Gastroesophageal sphincter (tissue), 4 donors: ENCODE data around the gene PRM1. TPM values are rescaled to one million over a fixed set of nuclear protein-coding genes. Genes with fewer than 3 reads are reported as not detected.

Experiments
- ATAC-seq: fragments of 150-250 bp; one replicate; pipeline ENCODE4 v1.9.1; 2016; ENCODE audit warnings: mild to moderate bottlenecking, moderate library complexity
- H3K27ac ChIP-seq, 4 donors: fragments of 200-600 bp; sonication (generic) in 3 of 4; 1 replicate in 3 of 4; 2 replicates in 1 of 4; pipeline ENCODE4 v1.5.1; 2016 to 2019
- H3K27me3 ChIP-seq: fragments of 200-600 bp; sonication (generic); one replicate; pipeline ENCODE4 v1.5.1; 2019
- H3K36me3 ChIP-seq, 2 donors: fragments of 200-600 bp; sonication (generic); one replicate each; pipeline ENCODE4 v1.5.1; 2019; ENCODE audit warnings: control low read depth in 1 of 2
- H3K4me1 ChIP-seq, 3 donors: fragments of 200-600 bp; sonication (generic); 1 replicate in 2 of 3; 2 replicates in 1 of 3; pipeline ENCODE4 v1.5.1; 2016 to 2019; ENCODE audit warnings: control low read depth in 2 of 3
- H3K4me3 ChIP-seq, 2 donors: fragments of 200-600 bp; sonication (generic); one replicate each; pipeline ENCODE4 v1.5.1; 2019; ENCODE audit warnings: mild to moderate bottlenecking in 1 of 2, moderate library complexity in 1 of 2
- H3K9me3 ChIP-seq, 3 donors: fragments of 200-600 bp; sonication (generic); one replicate each; pipeline ENCODE4 v1.5.1; 2017 to 2019; ENCODE audit warnings: control low read depth in 2 of 3
- CTCF ChIP-seq, 4 experiments: fragments of 200-600 bp in 2 of 4; fragments of 450-650 bp in 2 of 4; sonication (generic) in 1 of 4; IDR thresholded peaks; one replicate each; pipeline ENCODE4 v1.5.1; 2017 to 2019; ENCODE audit warnings: antibody characterized with exemption in 4 of 4, mild to moderate bottlenecking in 2 of 4, moderate library complexity in 2 of 4
- EP300 ChIP-seq: sonication (generic); formaldehyde crosslinking; IDR thresholded peaks from one replicate; pipeline ENCODE4 v1.6.1; 2017; ENCODE audit warnings: antibody characterized with exemption, mild to moderate bottlenecking
- POLR2A ChIP-seq, 2 donors: fragments of 450-650 bp; IDR thresholded peaks; one replicate each; pipeline ENCODE4 v1.6.1; 2017; ENCODE audit warnings: antibody characterized with exemption in 2 of 2, mild to moderate bottlenecking in 2 of 2, moderate library complexity in 1 of 2
- POLR2AphosphoS5 ChIP-seq: sonication (generic); formaldehyde crosslinking; IDR thresholded peaks from one replicate; pipeline ENCODE4 v1.6.1; 2017; ENCODE audit warnings: antibody characterized with exemption
- WGBS, 2 donors: methylation state at CpG; one replicate each; pipeline ENCODE4 v1.1.5; 2018; ENCODE audit warnings: low coverage in 1 of 2; 5-methylcytosine and 5-hydroxymethylcytosine counted together
- total RNA-seq, 4 donors: library from RNA; depleted of rRNA; stranded (reverse); fragments of >200 nt; gene quantifications; one replicate each; pipeline ENCODE4 v1.1.0, GENCODE V29; 2016

Gene PRM1
- total RNA-seq, 4 donors from 2014 or later, result not detected

- no peaks in the 10 kb centered on the region for H3K36me3 ChIP-seq
- WGBS, 2 donors, result 96% methylated on average over 5 of the region's 10 CpGs; no CpG with 5 or more reads in 1 of the 2 donors
- TF ChIP-seq CTCF (IDR thresholded peaks at IDR 0.05) (no peak), POLR2A (IDR thresholded peaks at IDR 0.05) (no peak), EP300 (no peak), POLR2AphosphoS5 (no peak)
- H3K27ac ChIP-seq, result no peak overlapping the region
- no peaks in the 10 kb centered on the region for H3K4me1 ChIP-seq
- H3K9me3 ChIP-seq, result no peaks in the 10 kb centered on the region
- H3K4me3 ChIP-seq, result no peak overlapping the region
- ATAC-seq, result no peak
- H3K27me3 ChIP-seq, result no peaks in the 10 kb centered on the region
Observed at GRCh38 chr16:11271610-11272009, 9.5 kb downstream of the PRM1 start.

GRCh38 chr16:11270602-11271162 lies 10.4 kb downstream of the PRM1 start:
- Histone ChIP-seq H3K27ac (no peak overlapping the region), H3K4me3 (no peak overlapping the region), H3K36me3 (no peaks in the 10 kb centered on the region), H3K27me3 (no peaks in the 10 kb centered on the region), H3K9me3 (no peaks in the 10 kb centered on the region), H3K4me1 (no peaks in the 10 kb centered on the region)
- no peak for ATAC-seq
- TF ChIP-seq POLR2A (IDR thresholded peaks at IDR 0.05), result no peak
- no peak for TF ChIP-seq POLR2AphosphoS5
- 77 to 100% methylated on average over 2 of the region's 2 CpGs for WGBS, 2 donors

GRCh38 chr16:11268921-11269375 lies 12.2 kb downstream of the PRM1 start, which contains the start of gene TNP2:
TNP2 (minus strand) TSS chr16:11269325; CDS start chr16:11269262, 63 bp downstream.
- TF ChIP-seq CTCF (IDR thresholded peaks at IDR 0.05) (no peak), EP300 (no peak), POLR2A (IDR thresholded peaks at IDR 0.05) (no peak), POLR2AphosphoS5 (no peak)
- no peak for ATAC-seq
- WGBS, 2 donors, result no CpG with 5 or more reads among the region's 11 CpGs

GRCh38 chr16:11265124-11265523 lies 16.0 kb downstream of the PRM1 start:
- Histone ChIP-seq H3K4me3 (no peak overlapping the region), H3K27me3 (no peaks in the 10 kb centered on the region), H3K4me1 (no peaks in the 10 kb centered on the region), H3K27ac (no peak overlapping the region), H3K9me3 (no peaks in the 10 kb centered on the region), H3K36me3 (no peaks in the 10 kb centered on the region)
- no peak for TF ChIP-seq EP300
- no peak for TF ChIP-seq POLR2AphosphoS5
- TF ChIP-seq CTCF (IDR thresholded peaks at IDR 0.05), result no peak
- TF ChIP-seq POLR2A (IDR thresholded peaks at IDR 0.05), result no peak
- 96 to 100% methylated on average over 3 of the region's 7 CpGs for WGBS, 2 donors
- no peak for ATAC-seq

More at GRCh38 chr16:11268921-11269375, 12.2 kb downstream of the PRM1 start, which contains the start of gene TNP2:
- Histone ChIP-seq H3K36me3 (no peaks in the 10 kb centered on the region), H3K4me1 (no peaks in the 10 kb centered on the region), H3K27me3 (no peaks in the 10 kb centered on the region), H3K9me3 (no peaks in the 10 kb centered on the region), H3K27ac (no peak within 1 kb of the TSS), H3K4me3 (no peak within 1 kb of the TSS)

GRCh38 chr16:11264155-11264832 lies 16.8 kb downstream of the PRM1 start:
- no peak for ATAC-seq
- no peaks in the 10 kb centered on the region for H3K27me3 ChIP-seq
- WGBS, 2 donors, result 71 to 80% methylated on average over 7 of the region's 9 CpGs
- TF ChIP-seq POLR2A (IDR thresholded peaks at IDR 0.05), result no peak
- TF ChIP-seq CTCF (IDR thresholded peaks at IDR 0.05), result no peak
- TF ChIP-seq EP300, result no peak
- no peak for TF ChIP-seq POLR2AphosphoS5
- peaks cover 0 to 3% (median 0%) of the 10 kb centered on the region in 3 donors for H3K4me1 ChIP-seq
- H3K27ac ChIP-seq, result no peak overlapping the region
- H3K9me3 ChIP-seq, result no peaks in the 10 kb centered on the region
- no peaks in the 10 kb centered on the region for H3K36me3 ChIP-seq
- no peak overlapping the region for H3K4me3 ChIP-seq
